ENCODE results near the gene STON1.
A peak's percentile ranks its signal among the peaks of the same experiment; 100 is the strongest.
"Not testable (repeated sequence)": the region's sequence is repeated elsewhere in the genome, so short reads cannot be mapped to it uniquely, and the experiment has no call there.

STON1 gene

DNA sequence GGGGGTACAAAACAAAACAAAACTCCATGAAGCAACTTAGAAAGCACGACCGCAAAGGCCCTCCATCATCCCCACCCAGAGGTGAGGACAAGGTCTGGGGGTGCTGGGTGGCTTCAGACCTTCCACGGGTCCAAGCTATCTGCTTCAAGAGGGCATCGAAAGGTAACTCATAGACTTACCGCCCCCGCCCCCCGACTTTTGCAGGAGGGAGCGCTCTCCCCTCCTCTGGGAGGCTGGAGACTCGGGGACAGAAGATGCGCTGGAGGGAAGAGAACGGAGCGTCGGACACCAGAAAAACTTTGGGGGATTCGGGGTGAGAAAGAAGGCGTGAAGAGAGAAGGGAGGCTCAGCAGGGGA, 300 bp upstream of the STON1 start:
- DNase-seq = no peak

DNA sequence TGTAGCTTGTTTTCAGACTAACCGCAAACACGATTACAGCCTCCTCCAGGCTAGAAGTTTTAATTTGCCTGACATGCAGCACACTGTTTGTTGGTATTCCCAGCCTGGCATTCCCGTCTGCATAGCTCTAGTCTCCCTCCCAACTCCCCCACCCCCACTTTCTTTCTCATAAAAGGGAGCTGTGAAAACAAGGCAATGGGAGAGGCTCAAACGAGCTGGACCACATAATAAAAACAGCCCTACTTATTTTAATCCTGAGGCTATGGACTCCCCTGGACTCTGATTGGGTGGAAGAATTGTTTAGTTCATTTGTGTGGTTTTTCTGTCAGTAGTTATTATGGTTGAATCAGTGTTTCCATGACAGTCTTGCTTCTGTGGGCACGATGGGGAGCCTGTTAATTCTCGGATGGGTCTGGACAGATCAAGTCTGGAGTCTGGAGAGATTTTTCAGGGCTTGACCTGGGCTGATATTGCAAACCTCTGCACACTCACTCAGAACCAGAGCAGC, 1.2 kb downstream of the STON1 start:
- DNase-seq = peak; percentile 23

GRCh38 chr2:48532174-48532573, 2.2 kb downstream of the STON1 start:
- DNase-seq = no peak

DNA sequence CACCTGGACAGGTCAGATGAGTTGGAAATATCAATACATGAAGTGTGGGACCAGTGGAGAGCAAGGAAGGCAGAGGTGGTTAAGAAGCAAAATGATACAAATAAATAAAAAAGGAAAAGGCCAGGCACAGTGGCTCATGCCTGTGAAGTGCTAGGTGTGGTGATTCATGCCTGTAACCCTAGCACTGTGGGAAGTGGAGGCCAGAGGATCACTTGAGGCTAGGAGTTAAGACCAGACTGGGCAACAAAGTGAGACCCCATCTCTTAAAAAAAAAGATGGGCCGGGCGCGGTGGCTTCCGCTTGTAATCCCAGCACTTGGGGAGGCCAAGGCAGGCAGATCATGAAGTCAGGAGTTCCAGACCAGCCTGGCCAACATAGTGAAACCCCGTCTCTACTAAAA, 2.9 kb downstream of the STON1 start:
- DNase-seq = no peak

- no peak for DNase-seq
Observed at GRCh38 chr2:48534781-48535180, 4.8 kb downstream of the STON1 start.

DNA sequence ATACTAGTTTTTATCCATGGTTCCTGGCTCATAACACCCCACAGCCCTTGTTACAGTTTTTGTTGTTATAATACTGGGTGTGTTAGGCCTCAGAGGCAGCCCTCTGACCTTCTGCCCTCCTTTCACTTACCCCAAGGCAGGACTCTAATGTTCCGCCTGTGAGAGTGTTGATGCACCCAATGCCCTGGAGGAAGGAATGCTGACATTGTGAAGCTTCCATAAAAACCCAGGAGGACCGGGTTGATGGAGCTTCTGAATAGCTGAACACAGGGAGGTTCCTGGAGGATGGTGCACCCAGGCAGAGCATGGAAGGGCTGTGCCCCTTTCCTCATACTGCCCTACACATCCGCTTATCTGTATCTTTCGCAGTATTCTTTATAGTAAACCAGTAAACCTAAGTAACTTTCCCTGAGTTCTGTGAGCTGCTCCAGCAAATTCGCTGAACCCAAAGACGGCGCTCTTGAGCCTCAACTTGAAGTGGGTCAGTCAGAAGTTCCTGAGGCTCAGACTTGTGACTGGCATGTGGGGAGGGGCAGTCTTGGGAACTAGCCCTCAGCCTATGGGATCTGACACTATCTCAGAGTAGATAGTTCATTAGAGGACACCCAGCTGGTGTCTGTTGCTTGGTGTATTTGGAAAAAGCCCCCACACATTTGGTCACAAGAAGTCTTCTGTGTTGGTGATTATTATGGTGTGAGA, 10.4 kb downstream of the STON1 start:
- no peak for DNase-seq

DNA sequence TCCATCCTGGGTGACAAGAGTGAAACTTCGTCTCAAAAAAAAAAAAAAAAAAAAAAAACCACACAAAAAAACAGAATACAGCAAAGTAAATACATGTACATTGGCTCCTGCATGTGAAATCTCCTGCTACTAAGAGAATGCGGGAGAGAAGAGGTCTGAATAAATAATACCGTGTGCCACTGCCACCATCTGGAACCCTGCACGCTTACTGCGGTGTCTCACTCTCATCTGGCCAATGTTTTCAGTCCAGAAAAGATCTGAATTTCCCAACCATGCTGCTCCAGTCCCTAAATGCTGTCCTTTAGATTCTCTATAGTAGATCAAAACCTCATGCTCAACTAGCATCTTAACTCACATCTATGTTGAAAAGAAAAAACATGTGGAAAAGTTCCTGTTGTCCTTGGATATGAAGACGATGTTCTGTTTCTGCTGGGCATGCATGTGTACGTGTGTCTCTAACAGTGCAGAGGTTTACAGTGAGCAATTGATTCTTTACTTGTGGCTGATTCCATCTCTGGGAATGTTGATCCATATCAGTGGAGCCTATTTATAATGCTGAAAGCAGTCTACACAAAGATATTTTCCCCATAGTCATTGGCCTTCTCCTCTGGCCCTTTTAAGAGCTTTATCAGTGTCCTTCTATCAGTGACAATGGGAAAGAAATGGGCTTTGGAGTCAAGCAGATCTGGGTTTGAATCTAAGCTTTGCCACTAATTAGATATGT, 11.9 kb downstream of the STON1 start:
- no peak for DNase-seq

DNA sequence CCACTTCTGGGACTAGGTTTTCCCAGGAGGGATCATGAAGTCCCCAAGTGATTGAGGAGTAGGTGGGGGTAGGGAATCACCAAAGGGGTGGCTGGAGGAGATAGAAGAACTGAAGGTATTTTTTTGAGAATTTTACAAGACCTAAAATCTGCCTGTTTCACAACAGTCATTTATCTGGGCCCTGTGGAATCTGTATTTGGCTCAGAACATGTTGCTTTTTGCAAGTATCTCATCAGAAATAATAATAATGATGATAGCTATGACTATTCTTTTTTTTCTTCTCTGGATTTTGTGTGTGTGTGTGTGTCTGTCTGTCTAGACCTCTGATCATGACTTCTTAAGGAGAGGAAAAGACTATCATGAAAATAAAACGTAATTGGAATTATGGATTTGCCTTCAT, 13.9 kb downstream of the STON1 start:
- no peak for DNase-seq

- DNase-seq = no peak
Observed at GRCh38 chr2:48545244-48545643, 15.3 kb downstream of the STON1 start.

DNA sequence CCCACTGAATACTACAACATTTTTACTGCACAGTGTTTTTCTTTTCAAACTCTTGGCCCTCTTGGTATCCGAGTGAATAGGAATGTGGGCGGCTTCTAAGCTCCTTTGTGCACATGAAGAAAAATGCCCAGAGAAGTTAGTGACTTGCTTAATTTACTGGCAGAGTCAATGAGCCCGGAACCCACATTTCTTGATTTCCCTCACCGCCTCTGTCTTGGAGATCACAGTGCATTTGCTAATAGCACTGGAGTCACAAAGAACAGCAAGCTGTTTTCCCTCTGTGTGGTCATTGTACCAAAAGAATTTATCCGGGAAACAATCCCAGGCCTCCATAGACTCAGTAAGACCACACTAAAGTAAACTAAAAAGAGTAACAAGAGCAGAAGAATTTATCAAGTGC, 18.9 kb downstream of the STON1 start:
- no peak for DNase-seq

GRCh38 chr2:48549972-48550371, 20.0 kb downstream of the STON1 start:
- DNase-seq = no peak

GRCh38 chr2:48551548-48551947, 21.6 kb downstream of the STON1 start:
- DNase-seq = no peak

GRCh38 chr2:48555071-48555470, 25.1 kb downstream of the STON1 start:
- not testable (repeated sequence) for DNase-seq

- no peak for DNase-seq
Observed at GRCh38 chr2:48558456-48558855, 28.5 kb downstream of the STON1 start.

DNA sequence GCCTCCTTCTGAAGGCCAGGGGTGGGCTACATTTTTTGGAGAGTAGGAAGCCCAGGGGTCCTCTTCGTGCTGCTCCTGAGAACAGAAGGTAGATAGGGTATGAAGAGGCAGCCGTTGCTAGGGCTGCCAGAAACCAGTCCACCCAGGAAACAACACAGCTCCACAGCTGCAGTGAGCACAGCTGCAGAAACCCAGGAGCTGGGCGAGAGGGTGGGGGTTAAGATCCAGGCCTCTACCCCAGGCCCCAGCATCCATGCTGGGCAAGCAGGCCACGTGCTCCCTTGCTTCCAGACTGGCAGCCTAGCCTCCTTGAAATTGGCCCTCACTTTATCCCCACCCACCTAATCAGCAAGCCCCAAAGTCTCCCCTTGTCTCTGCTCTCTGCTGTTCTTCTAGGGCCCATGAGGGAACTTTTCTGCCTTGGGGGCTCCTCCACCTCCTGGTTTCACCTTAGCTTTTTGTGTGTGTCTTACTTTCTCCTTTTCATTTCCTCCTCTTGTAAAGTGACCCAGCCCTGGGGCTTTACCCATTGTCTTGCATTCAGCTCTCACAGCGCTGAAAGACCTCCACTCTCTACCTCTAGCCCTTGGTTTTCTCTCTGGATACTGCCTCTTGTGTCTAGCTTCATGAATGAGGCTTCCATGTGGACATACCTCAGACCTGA, 30.7 kb downstream of the STON1 start:
- DNase-seq = no peak

- DNase-seq = no peak
Observed at GRCh38 chr2:48562281-48562680, 32.3 kb downstream of the STON1 start.

DNA sequence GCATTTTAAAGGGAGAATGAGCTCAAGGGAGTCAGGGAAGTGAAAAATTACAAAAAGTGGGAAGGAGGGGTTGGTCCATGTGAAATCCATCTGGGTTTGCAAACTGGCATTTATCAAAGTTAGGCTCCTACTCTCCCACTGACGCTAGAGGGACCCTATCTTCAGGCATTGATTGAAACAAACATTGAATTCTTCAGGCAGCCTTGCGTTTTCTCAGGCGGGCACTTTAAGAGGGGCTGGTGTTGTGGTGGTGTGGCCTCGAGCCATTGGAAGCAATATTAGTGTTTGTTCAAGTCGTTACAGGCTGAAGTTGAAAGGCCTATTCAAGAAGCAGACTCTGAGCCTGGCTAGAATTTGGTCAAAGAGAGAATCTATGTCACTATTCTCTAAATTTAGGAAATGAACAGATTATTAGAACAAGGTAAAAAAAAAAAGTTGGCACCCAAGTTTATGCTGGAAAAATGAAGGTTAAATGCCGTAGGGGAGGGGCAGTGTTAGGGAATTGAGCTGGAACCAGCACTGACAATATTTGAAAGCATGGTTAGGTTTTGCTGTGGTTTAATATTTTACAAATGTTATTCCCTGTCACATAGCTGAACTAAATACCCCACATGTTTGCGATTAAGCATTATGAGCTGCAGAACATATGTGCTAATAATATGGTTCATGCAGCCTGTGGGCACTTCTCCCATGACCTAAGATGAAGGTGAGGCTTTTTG, 36.8 kb downstream of the STON1 start:
- no peak for DNase-seq

DNA sequence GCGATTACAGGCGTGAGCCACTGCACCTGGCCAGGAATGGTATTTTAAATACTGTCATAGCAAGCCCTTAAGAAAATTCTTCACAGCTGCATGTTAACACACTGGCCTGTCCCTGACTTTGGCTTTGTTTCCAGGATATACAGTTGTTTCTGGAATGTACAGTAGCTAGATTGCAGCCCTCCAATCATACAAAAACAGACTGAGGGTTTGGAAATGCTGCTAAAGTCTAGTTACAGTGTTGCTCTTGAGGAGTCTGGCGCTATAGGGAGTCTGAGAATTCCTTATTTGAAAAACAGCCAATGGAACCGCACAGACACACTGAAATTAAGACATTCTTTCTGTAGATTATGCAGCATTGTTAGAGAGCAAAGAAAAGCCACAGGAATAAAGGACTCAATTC, 37.7 kb downstream of the STON1 start:
- DNase-seq = no peak

DNA sequence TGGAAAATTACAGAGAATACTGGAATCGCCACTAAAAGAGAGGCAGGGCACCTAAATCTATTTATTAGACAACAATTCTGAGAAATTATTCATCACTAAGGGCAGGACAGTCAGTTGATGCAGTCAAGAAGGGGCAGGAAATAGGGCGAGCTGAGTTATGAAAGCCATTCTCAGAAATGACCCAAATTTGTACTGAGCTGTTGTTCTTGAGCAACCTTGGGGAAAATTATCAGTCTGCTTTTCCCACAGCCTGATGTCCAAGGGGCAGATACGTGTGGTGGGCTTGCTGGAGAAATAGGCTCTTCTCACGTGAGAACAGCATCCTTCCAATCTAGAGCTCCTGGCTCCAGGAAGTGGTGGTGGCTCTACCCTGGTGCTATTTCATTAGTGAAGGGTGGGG, 38.6 kb downstream of the STON1 start:
- peak; percentile 30 for DNase-seq

DNA sequence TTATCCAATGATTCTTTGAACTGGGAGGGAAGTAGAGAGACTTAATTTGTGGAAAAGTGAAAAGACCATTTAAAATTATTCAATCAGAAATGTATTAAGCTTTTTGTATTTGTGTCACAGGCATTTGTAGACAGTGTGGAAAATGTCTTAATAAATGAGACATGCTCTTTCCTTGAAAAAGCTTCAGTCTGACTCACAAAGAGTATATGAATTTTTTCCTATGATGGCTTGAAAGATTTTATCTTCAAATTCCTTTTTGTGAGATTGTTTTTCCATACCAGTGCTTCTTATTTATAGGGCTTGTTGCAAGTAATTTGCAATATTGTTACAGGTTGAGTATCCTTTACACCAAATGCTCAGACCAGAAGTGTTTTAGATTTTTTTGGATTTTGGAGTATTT, 39.5 kb downstream of the STON1 start:
- DNase-seq = no peak

GRCh38 chr2:48572816-48573215, 42.9 kb downstream of the STON1 start:
- no peak for DNase-seq

DNA sequence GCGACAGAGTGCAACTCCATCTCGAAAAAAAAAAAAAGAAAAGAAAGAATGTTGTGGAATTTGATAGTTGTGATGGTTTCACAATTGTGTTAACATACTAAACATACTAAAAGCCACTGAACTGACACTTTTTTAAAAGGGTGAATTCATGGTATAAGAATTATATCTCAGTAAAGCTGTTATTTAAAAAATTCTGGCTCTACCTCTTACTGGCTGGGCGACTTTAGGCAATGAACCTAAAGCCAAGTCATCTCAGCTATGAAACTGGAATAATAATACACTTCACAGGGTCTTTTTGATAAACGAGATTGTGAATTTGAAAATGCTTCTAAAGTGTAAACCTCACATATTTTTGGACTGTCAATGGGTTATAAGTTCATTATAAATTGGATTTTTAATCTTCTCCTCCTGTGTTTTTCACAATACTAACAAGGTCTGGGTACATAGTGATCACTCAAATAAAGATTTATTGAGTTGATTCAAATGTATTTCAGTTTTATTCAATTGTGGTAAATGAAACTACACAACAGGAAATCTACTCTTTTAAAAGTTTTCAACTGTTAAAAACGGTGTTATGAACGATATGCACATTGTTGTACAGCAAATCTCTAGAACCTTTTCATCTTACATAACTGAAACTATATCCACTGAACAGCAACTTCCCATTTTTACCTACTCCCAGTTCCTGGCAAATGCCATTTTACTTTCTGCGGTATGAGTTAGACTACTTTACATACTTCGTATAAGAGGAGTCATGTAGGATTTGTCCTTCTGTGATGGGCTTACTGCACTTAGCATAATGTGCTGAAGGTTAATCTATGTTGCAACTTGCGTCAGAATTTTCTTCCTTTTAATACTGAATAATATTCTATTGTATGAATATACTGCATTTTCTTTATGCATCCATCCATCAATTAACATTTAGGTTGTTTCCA, 44.7 kb downstream of the STON1 start:
- DNase-seq = peak; percentile 35

Measured in activated CD4-positive, alpha-beta T cell treated with anti-CD3 and anti-CD28 coated beads, Interleukin-10, Interleukin-2, amounts not matched to agents 100 ng/mL and 50 ng/mL, durations not matched to agents 16 hours and 8 hours (primary cell).